Smooth muscle cell (in vitro differentiated cells): ENCODE measurements around the gene DYNLL2. TPM values are rescaled to one million over a fixed set of nuclear protein-coding genes. Genes with fewer than 3 reads are reported as not detected.
"Not testable (repeated sequence)": the region's sequence is repeated elsewhere in the genome, so short reads cannot be mapped to it uniquely, and the experiment has no call there.

Experiments used
- DNase-seq: peaks from one replicate; lab custom pipeline; 2025; ENCODE audit not compliant: unreplicated experiment; lab: John Stamatoyannopoulos, UW
- H2AFZ ChIP-seq: fragments of 200-600 bp; sonication (generic); 2 replicates; pipeline ENCODE4 v1.6.0; 2016; ENCODE audit warnings: antibody characterized with exemption, low read depth, mild to moderate bottlenecking
- H3F3A ChIP-seq: fragments of 200-600 bp; sonication (generic); 2 replicates; pipeline ENCODE4 v1.6.0; 2017; ENCODE audit warnings: antibody characterized with exemption, low read depth
- H3K27ac ChIP-seq: fragments of 200-600 bp; sonication (generic); 2 replicates; pipeline ENCODE4 v1.5.1; 2016; ENCODE audit warnings: low read depth, mild to moderate bottlenecking
- H3K27me3 ChIP-seq: fragments of 200-600 bp; sonication (generic); 2 replicates; pipeline ENCODE4 v1.6.1; 2016; ENCODE audit warnings: low read depth, mild to moderate bottlenecking
- H3K36me3 ChIP-seq: fragments of 200-600 bp; sonication (generic); 2 replicates; pipeline ENCODE4 v1.5.1; 2016; ENCODE audit warnings: low read depth
- H3K4me1 ChIP-seq: fragments of 200-600 bp; sonication (generic); 2 replicates; pipeline ENCODE4 v1.5.1; 2016; ENCODE audit warnings: low read depth
- H3K4me2 ChIP-seq: fragments of 200-600 bp; sonication (generic); 2 replicates; pipeline ENCODE4 v1.6.0; 2016; ENCODE audit warnings: mild to moderate bottlenecking
- H3K4me3 ChIP-seq: fragments of 200-600 bp; sonication (generic); 2 replicates; pipeline ENCODE4 v1.5.1; 2016; ENCODE audit warnings: mild to moderate bottlenecking
- H3K79me2 ChIP-seq: fragments of 200-600 bp; sonication (generic); 2 replicates; pipeline ENCODE4 v1.6.0; 2016; ENCODE audit warnings: low read depth, mild to moderate bottlenecking
- H3K9ac ChIP-seq: fragments of 200-600 bp; sonication (generic); 2 replicates; pipeline ENCODE4 v1.6.0; 2016; ENCODE audit warnings: low read depth
- H3K9me3 ChIP-seq: fragments of 200-600 bp; sonication (generic); replicated peaks from 2 replicates; pipeline ENCODE4 v1.5.1; 2016; ENCODE audit warnings: low read depth
- H4K20me1 ChIP-seq: fragments of 200-600 bp; sonication (generic); 2 replicates; pipeline ENCODE4 v1.6.0; 2016; ENCODE audit warnings: low read depth
- WGBS: methylation state at CpG from one replicate; pipeline ENCODE4 v1.1.7; 2016; ENCODE audit warnings: low lambda C conversion rate; 5-methylcytosine and 5-hydroxymethylcytosine counted together
- polyA plus RNA-seq: library from polyadenylated mRNA; unstranded; fragments of >200 nt; fragmentation: Nextera tagmentation; extraction: Ambion mirVana; gene quantifications from 2 replicates; pipeline ENCODE4 v1.2.1, GENCODE V29; 2016
- total RNA-seq: library from RNA; depleted of rRNA; stranded (reverse); fragments of >200 nt; gene quantifications from 2 replicates; pipeline ENCODE4 v1.2.3, GENCODE V29; 2014
- TF ChIP-seq, protein P1 (sequence below): fragments of 200-600 bp; sonication (generic); IDR thresholded peaks from 2 replicates; pipeline ENCODE4 v1.5.1; 2017; ENCODE audit warnings: borderline replicate concordance, mild to moderate bottlenecking, antibody characterized with exemption; ENCODE audit not compliant: insufficient read depth, poor library complexity, severe bottlenecking

DYNLL2 gene
- total and polyA plus RNA-seq, 2 experiments from 2014 or later: 1.5 to 9.1 TPM

DNA sequence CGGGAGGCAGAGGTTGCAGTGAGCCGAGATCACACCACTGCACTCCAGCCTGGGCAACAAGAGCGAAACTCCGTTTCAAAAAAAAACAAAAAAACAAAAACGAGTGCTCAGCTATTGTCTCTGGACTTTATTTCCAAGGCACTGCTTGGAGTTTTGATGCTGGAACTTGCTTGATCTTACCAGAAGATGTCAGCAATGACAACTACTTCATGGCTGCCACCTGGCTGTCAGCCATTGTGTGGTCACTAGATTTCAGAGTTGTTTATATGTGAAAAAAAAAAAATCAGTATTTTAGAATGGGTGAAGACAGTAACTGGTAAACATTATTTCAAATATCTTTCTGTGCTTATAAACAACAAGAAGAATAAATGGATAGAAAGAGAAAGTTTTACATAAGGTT, 38.7 kb downstream of the DYNLL2 start:
- WGBS: 54% methylated on average over 5 of the region's 5 CpGs
- no peak overlapping the region for H3K27ac ChIP-seq
- H3K27me3 ChIP-seq: peaks cover 20% of the 10 kb centered on the region
- H3K9me3 ChIP-seq: no peaks in the 10 kb centered on the region
- no peaks in the 10 kb centered on the region for H3F3A ChIP-seq
- H3K36me3 ChIP-seq: no peaks in the 10 kb centered on the region
- no peak overlapping the region for H2AFZ ChIP-seq
- no peak overlapping the region for H3K4me2 ChIP-seq
- no peaks in the 10 kb centered on the region for H3K79me2 ChIP-seq
- TF ChIP-seq, protein P1, sequence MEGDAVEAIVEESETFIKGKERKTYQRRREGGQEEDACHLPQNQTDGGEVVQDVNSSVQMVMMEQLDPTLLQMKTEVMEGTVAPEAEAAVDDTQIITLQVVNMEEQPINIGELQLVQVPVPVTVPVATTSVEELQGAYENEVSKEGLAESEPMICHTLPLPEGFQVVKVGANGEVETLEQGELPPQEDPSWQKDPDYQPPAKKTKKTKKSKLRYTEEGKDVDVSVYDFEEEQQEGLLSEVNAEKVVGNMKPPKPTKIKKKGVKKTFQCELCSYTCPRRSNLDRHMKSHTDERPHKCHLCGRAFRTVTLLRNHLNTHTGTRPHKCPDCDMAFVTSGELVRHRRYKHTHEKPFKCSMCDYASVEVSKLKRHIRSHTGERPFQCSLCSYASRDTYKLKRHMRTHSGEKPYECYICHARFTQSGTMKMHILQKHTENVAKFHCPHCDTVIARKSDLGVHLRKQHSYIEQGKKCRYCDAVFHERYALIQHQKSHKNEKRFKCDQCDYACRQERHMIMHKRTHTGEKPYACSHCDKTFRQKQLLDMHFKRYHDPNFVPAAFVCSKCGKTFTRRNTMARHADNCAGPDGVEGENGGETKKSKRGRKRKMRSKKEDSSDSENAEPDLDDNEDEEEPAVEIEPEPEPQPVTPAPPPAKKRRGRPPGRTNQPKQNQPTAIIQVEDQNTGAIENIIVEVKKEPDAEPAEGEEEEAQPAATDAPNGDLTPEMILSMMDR: peak; percentile 11
- H3K4me3 ChIP-seq: no peak overlapping the region
- no peaks in the 10 kb centered on the region for H3K4me1 ChIP-seq
- no peak overlapping the region for H3K9ac ChIP-seq
- no peaks in the 10 kb centered on the region for H4K20me1 ChIP-seq
- DNase-seq: no peak

- WGBS: 63% methylated on average over 1 of the region's 1 CpG
- TF ChIP-seq, protein P1: no peak
- Histone ChIP-seq H2AFZ (no peak overlapping the region), H3K9me3 (no peaks in the 10 kb centered on the region), H3K36me3 (no peaks in the 10 kb centered on the region), H3K4me3 (no peak overlapping the region), H3K27ac (no peak overlapping the region), H3F3A (no peaks in the 10 kb centered on the region), H4K20me1 (no peaks in the 10 kb centered on the region), H3K4me2 (no peak overlapping the region), H3K9ac (no peak overlapping the region), H3K79me2 (no peaks in the 10 kb centered on the region), H3K27me3 (peaks cover 51% of the 10 kb centered on the region), H3K4me1 (no peaks in the 10 kb centered on the region)
- no peak for DNase-seq
Measured at GRCh38 chr17:58127846-58128245, 44.6 kb downstream of the DYNLL2 start.

DNA sequence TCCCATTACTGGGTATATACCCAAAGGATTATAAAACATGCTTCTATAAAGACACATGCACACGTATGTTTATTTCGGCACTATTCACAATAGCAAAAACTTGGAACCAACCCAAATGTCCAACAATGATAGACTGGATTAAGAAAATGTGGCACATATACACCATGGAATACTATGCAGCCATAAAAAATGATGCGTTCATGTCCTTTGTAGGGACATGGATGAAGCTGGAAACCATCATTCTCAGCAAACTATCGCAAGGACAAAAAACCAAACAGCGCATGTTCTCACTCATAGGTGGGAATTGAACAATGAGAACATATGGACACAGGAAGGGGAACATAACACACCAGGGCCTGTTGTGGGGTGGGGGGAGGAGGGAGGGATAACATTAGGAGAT, 49.5 kb downstream of the DYNLL2 start:
- not testable (repeated sequence) for H3K36me3 ChIP-seq, DNase-seq, H3K79me2 ChIP-seq

GRCh38 chr17:58136669-58137279, 53.6 kb downstream of the DYNLL2 start:
- WGBS: 35% methylated on average over 8 of the region's 8 CpGs

More for the DNA sequence above, 49.5 kb downstream of the DYNLL2 start:
- H3K4me1 ChIP-seq, H3K9me3 ChIP-seq, H3K9ac ChIP-seq, H3K4me3 ChIP-seq, H3K4me2 ChIP-seq, H4K20me1 ChIP-seq, H3F3A ChIP-seq, H3K27ac ChIP-seq, H2AFZ ChIP-seq: not testable (repeated sequence)
- WGBS: 86% methylated on average over 5 of the region's 5 CpGs
- peaks cover 68% of the 10 kb centered on the region for H3K27me3 ChIP-seq

More at GRCh38 chr17:58136669-58137279, 53.6 kb downstream of the DYNLL2 start:
- no peak overlapping the region for H3K4me2 ChIP-seq
- H3K4me3 ChIP-seq: no peak overlapping the region
- H3K36me3 ChIP-seq: no peaks in the 10 kb centered on the region
- H3K79me2 ChIP-seq: no peaks in the 10 kb centered on the region
- H3K27ac ChIP-seq: no peak overlapping the region
- H2AFZ ChIP-seq: no peak overlapping the region
- no peaks in the 10 kb centered on the region for H3K4me1 ChIP-seq
- DNase-seq: no peak
- peaks cover 45% of the 10 kb centered on the region for H3K27me3 ChIP-seq
- no peaks in the 10 kb centered on the region for H3F3A ChIP-seq
- TF ChIP-seq, protein P1: no peak
- H3K9me3 ChIP-seq: no peaks in the 10 kb centered on the region
- H4K20me1 ChIP-seq: no peaks in the 10 kb centered on the region
- H3K9ac ChIP-seq: no peak overlapping the region
